ENCODE data around the gene LRIG2.

The LRIG2 gene

DNA sequence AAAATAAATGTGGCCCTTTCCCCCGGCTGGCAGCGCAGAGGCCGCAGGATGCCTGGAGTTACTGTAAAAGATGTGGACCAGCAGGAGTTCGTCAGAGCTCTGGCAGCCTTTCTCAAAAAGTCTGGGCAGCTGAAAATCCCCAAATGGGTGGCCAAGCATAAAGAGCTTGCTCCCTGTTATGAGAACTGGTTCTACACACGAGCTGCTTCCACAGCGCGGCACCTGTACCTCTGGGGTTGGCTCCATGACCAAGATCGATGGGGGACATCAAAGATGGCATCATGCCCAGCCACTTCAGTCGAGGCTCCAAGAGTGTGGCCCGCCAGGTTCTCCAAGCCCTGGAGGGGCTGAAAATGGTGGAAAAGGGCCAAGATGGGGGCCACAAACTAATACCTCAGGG is 95.9 kb downstream of the LRIG2 start:
- no peak for DNase-seq (ENCODE audit: low read depth)

GRCh38 chr1:113169591-113169990 is 96.6 kb downstream of the LRIG2 start:
- DNase-seq (ENCODE audit: low read depth): no peak

DNA sequence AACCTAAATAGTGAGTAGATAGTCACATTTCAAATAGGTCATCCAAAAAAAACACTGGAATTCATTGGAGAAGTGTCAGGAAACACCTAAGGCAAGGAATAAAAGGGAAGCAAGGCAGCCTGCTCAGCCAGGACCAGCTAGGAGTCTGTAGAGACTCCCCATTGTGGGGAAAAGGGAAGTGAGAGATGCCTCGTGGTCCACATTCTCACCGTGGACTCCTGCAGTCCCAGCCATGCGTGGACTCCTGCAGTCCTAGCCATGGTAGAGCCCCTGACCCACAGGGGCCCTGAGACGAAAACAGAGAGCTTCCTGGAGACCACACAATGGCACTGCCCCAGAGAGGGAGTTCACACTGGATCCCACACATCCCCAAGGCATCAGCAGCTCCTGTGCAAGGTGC is 97.5 kb downstream of the LRIG2 start:
- no peak for DNase-seq (ENCODE audit: low read depth)

- DNase-seq (ENCODE audit: low read depth): no peak
Observed at GRCh38 chr1:113178106-113178505, 105.1 kb downstream of the LRIG2 start.

DNA sequence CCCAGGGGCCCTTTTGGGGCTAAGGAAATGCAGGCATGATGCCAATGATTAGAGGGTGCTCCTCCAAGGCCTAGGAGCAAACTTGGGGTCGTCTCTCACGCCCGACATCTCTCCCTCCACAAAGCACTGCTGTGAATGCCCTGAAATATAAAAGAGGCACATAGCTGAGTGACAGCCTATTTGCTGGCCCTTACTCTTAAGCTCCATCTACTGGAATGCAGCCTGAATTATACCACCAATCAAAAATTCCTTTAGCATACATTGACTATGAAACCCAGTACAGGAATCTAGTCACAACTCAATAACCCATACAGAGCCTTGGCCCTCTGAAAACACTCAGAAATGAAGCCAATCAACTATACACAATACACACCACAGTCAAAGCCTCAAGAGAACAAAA is 105.5 kb downstream of the LRIG2 start:
- DNase-seq (ENCODE audit: low read depth): no peak

Data from activated T-cell treated with anti-CD3 and anti-CD28 coated beads for 1 hour (primary cell).